Endothelial cell of umbilical vein (primary cell): Measurements from ENCODE around the gene TOMM40L.

Source experiments
- CTCF ChIP-seq, 2 donors: IDR thresholded peaks; 1 replicate in 1 of 2; 2 replicates in 1 of 2; pipeline ENCODE4 v1.5.1; 2011; ENCODE audit warnings: low read length in 2 of 2, mild to moderate bottlenecking in 2 of 2, moderate library complexity in 2 of 2, control low read depth in 1 of 2, inconsistent platforms in 1 of 2, low read depth in 1 of 2; ENCODE audit not compliant: insufficient read depth in 1 of 2; ENCODE audit errors: extremely low read depth in 1 of 2
- EZH2 ChIP-seq: IDR thresholded peaks from 2 replicates; pipeline ENCODE4 v1.6.1; 2012; ENCODE audit warnings: borderline replicate concordance, low read depth, mild to moderate bottlenecking, moderate library complexity, low read length, inconsistent platforms; ENCODE audit not compliant: severe bottlenecking
- FOS ChIP-seq: IDR thresholded peaks from 2 replicates; pipeline ENCODE4 v1.6.1; 2011; ENCODE audit warnings: mild to moderate bottlenecking, low read length, moderate library complexity, borderline replicate concordance; ENCODE audit not compliant: insufficient read depth
- GATA2 ChIP-seq: IDR thresholded peaks from 2 replicates; pipeline ENCODE4 v1.7.0; 2011; ENCODE audit warnings: low read depth, mild to moderate bottlenecking, moderate library complexity, mixed read lengths, low read length; ENCODE audit not compliant: insufficient read length, insufficient read depth
- JUN ChIP-seq: IDR thresholded peaks from 2 replicates; pipeline ENCODE4 v1.6.1; 2011; ENCODE audit warnings: borderline replicate concordance, low read depth; ENCODE audit not compliant: insufficient read length, insufficient read depth
- MAX ChIP-seq: IDR thresholded peaks from 2 replicates; pipeline ENCODE4 v1.6.1; 2011; ENCODE audit not compliant: insufficient read depth, insufficient read length
- MYC ChIP-seq: IDR thresholded peaks from one replicate; pipeline ENCODE4 v1.6.1; 2011; ENCODE audit warnings: mild to moderate bottlenecking, low read depth, low read length
- POLR2A ChIP-seq: IDR thresholded peaks from 2 replicates; pipeline ENCODE4 v1.6.1; 2012; ENCODE audit warnings: low read depth, mild to moderate bottlenecking, control low read depth, low read length
- POLR2AphosphoS5 ChIP-seq: IDR thresholded peaks from 2 replicates; pipeline ENCODE4 v1.6.1; 2012; ENCODE audit warnings: low read depth, mild to moderate bottlenecking, control low read depth, low read length, moderate library complexity; ENCODE audit not compliant: insufficient read depth

GRCh38 chr1:161274874-161275273, 49.0 kb downstream of the TOMM40L start:
- no peak for TF ChIP-seq EZH2
- TF ChIP-seq CTCF (IDR thresholded peaks at IDR 0.05; ENCODE audit: extremely low read depth in 1 of 2, insufficient read depth in 1 of 2, low read depth in 1 of 2, low read length in 2 of 2): no peak
- no peak for TF ChIP-seq POLR2A
- no peak for TF ChIP-seq POLR2AphosphoS5
- TF ChIP-seq MAX: no peak
- no peak for TF ChIP-seq JUN
- no peak for TF ChIP-seq MYC
- no peak for TF ChIP-seq FOS
- no peak for TF ChIP-seq GATA2
